GM19351 (cell line): ENCODE data around the gene PTGER3.
A peak's percentile ranks its signal among the peaks of the same experiment; 100 is the strongest.

Experiments
- ATAC-seq: cut with Tn5 transposase; IDR thresholded peaks from one replicate; pipeline ENCODE4 v1.9.1; 2021; ENCODE audit warnings: mild to moderate bottlenecking, moderate library complexity; ENCODE audit not compliant: unreplicated experiment

PTGER3 gene

DNA sequence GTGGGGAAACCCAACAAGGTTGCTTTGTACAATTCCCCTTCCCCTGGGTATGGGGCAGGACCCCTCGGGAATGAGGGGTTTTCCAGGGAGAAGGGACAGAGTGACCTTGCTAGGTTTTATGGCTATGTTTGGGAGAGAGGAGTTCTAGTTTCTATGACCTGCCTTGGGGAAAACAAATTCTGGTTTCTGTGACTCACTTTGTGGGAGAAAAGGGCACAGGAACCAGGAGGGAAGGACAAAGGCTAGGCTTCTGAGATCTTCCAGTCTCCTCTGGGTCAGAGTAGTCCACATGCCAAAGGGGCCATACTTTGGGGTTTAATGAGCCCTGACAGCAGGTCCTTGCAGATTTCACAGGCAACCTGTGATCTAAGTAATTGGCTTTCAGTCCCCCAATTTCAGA, 5.5 kb upstream of the PTGER3 start:
- no peak for ATAC-seq

DNA sequence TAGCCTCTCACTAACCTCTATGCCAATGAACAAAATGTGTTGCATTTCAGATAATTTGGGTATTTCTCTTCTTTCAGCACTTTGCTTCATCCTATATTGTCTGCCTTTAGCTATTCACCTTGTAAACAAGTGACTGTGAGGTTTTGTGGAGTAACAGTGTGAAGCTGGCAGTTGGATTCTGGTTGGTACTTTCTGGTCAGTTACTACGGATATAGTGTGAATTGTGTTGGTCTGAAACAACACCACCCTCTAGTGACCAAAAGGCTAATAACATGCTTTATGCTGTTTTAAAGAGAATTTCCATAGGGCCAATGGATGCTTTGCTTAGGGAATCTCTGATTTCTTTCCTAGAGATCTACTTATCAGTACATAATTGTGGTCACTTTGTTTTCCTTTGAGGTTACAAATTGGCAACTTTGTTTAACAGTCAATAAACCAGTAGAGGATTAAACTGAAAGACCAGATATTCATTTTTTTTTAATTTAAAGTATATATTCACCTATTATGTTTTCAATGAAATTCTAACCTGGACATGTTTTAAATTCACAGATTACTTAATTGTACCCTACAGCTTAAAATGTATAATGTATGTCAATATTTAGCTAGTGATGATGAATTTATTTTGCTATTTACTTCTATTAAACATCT, 2.5 kb upstream of the PTGER3 start:
- peak; percentile 62 for ATAC-seq

DNA sequence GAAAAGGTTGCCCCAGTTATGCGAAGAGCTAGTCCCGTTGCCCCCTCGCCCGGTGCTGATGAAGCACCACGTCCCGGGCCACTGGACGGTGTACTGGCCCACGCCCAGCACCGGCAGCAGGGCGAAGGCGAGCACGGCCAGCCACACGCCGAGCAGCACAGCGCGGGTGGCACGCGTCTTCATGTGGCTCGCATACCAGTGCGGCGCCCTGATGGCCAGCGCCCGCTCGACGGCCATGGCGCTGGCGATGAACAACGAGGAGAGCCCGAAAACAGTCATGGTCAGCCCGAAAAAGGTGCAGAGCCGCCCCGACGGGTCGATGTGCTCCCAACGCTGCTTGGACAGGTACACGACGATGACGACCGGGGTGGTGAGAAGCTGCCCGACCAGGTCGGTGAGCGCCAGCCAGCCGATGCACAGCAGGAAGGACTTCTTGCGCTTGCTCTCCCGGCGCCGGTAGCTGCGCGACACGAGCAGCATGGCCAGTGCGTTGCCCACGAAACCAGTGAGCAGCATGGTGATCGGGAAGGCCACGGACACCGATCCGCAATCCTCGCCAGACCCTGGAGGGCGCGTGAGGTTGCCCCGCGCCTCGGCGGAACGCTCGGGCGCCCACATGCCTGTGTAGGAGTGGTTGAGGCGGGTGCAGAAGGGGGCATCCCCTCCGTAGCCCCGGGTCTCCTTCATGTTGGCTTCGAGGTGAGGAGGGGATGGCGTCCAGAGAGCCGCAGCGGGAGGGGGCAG, 553 bp downstream of the PTGER3 start:
- ATAC-seq = peak; percentile 18

DNA sequence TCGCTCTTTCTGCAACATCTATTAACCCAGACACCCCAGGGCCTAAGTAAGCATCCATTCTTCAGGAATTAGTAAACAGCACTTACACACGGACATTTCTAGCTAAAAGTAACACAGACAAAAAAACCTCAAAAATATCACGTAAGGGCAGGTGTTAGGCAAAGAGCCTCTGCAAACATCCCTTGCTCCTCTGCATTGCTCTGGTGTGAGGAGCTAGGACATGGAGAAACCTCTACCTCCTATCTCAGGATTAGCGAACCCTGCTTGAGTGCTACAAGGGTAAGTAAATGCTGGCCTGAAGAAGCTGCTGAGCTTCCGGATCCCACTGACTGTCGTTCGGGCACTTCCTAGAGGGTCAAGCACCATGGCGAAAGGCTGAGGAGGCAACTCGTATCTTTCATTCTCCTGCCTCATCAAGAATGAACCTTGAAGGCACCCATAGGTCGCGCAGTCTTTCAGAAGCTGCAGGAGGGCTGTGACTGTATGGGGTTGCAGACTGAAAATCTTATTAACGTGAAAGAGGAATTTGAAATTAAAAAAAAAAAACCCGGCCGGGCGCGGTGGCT, 2.1 kb downstream of the PTGER3 start:
- ATAC-seq = no peak

DNA sequence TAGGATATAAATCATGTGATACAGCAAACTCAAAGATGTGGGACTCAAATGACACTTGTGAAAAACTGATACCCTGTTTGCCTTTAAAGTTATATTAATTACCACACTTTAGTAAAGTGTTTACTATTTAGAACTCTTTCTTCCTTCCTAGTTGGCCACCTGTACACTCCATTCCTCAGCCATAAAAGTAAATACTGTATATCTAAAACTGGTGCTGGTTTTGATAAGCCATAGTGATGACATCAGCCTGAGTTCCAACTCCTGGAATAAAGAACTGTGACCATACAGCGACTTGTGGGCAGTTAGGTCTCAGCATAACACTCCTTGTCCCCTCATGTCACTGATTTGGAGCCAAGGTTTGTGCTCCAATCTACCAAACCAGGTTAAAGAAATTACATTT, 2.8 kb downstream of the PTGER3 start:
- ATAC-seq = no peak

DNA sequence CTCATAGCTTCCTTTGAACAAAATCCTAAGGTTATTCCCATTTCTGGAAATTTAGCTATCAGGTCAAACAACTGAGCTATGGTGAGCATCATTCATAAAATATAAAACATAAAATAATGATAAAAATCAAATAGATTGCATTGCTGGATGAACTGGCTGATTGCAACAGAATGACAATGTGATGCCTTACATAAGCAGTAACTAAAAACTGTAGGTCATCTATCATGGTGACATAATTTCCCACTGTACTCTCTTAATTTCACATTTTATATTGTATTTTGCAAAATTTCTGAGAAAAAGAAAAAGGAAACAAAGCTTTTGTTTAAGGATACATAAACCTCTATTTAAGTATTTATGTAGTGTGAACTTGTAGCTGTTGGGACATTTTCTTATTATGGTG, 4.6 kb downstream of the PTGER3 start:
- no peak for ATAC-seq

DNA sequence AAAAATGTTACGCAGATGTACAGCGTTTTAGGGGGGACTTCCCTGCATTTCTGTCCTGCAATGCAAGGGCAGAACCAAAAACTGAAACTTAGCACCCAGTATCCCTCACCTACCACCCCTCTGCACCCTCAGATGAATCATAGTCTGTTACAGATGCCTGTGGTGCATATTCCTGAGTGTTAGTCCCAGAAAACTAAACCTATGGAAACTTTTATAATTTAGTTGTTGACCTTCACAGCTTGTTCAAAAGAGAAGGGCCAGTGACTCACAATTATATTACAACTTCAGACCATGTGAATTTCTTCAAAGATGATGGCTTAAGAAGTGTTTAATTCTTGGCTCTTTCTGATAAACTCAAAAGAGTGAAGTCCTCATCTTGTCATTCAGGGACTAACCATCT, 5.8 kb downstream of the PTGER3 start:
- ATAC-seq = no peak

DNA sequence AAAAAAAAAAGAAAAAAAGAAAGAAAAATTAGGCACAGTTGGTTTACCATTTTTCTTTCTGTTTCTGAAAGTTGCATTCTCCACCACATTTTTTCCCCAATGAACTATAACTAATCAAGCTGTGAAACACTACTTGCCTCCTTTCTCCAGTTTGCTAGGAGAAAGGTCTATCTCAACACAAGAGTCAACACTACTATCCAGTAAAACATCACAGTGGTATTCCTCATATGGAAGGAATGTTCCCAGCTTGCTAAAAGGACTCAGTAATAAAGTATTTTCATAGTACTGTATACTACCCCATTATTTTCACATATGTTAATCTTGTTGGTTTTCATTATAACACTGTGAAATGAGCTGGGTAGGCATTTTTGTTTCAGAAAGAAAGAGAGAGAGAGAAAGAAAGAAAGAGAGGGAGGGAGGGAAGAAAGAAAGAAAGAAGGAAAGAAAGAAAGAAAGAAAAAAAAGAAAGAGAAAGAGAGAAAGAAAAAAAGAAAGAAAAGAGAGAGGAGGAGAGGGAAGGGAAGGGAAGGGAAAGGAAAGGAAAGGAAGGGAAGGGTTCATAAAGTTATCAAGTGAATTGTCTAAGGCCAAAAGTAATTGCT, 7.9 kb downstream of the PTGER3 start:
- no peak for ATAC-seq

DNA sequence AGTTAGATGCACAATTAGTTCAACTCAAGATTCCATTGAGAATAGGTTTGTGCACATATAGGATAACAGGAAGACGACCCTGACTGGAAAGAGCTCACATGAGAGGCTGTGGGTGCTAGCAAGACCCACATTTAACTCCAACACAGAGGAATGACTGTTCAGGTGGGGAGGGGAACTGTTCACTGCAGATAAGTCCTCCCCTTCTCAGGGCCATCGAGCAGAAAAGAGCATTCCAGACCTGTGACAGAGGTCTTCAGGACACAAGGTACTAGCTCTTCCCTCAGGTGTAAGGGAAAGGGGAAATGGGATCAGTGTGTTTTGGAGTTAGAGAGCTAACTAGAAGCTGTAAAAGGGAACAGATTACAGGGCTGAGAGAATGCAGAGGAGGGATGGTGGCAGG, 8.7 kb downstream of the PTGER3 start:
- no peak for ATAC-seq

DNA sequence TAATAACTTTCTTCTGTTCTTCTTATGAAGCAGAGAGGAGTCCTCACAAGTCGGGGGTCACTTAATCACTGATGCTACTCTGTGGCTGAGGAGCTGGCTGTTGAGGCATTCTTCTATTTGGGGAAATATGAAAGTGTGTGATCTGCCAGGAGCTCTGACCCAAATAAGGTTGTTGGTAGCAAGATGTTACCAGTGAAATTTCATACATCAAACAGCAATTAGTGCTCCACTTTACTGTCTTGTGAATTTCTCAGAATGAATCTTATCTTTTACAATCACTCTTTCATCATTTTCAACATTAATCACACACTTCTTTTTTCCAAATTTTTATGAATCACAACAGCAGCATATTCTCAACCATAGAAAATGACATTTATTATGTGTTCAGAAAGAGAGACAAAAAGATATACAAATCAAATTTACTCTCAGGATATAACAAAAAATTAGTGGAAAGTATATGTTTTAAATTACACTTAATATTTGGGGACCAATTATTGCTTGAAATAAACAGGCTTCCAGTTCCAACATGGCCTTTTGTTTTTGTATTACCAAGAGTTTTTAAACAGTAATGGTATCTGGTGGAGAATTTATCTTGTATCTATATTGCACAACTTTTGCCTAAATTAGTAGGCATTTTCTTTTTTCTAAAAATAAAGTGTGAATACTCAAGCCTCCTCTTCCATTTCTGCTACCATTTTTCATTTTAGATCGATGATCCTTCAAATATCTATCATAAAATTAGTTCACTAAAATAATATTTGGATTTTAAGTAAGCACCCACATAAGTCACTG, 9.6 kb downstream of the PTGER3 start:
- ATAC-seq = no peak

DNA sequence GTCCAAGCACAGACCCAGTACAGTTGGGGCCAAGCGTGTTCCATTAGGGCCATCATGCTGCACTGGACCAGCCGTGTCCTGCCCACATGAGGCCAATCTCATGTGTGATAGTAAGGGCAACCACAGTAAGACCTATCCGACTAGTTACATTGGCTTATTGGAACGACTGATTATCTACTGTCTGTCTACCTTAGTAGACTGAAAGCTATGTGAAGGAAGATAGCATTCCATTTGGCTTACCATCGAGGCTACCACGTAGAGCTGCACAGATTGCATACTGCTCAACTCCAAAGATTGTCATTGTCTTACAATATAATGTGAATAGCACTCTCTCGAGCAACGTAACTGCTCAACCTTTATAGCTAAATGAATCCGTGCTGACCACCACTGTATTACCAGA, 10.6 kb downstream of the PTGER3 start:
- ATAC-seq = no peak

DNA sequence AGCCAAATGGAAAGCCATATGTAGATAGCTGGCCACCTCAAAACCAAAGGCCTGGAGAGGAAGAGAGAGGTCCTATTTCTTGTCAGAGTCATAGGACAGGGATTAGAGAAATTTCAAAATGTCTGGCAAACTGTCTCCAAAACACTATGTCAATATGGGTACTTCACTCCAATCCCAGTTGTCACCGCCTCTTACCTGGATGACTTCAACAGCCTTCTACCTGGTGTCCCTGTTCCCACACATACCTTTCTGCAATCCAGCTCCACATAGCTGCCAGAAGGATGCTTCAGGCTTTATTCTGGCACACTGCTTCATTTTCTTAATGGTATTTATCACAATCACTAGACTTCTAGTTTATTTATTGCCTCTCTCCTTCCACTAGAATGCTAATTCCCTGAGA, 14.5 kb downstream of the PTGER3 start:
- no peak for ATAC-seq

DNA sequence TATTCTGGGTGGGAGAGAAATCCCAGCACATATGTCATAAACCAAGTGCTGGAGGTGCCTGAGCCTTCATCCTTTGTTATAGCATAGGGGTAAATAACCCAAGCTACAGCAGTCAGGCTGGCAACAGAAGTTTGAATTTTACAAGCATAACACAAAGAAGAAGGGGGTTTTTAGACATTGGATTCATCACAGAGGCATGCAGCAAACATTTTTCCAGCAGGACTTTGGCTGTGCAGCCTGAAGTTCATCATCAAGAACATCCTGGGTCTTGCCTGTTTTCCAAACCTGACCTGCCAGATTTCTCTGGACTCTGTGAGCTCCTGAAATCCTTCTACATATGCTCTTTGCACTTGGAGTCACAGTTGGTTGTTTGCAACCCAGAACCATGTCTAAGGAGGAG, 16.2 kb downstream of the PTGER3 start:
- no peak for ATAC-seq

DNA sequence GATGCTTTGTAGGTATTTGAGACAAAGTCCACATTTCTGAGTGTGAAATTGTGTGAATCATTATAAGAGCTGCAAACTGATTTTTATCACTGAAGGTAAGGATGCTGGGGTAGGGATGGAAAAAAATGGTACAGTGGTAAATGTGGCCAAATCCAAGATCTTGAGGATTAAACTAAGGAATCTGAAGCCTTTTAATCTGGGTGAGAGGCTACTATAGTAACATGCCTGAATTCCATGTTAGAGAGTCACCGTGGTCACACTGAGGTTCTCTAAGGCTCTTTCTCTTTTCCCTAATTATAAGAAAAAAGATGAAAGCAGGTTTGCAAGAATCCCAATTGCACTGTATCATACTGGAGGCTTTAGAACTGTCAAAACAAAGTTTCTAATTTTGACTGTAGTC, 17.6 kb downstream of the PTGER3 start:
- ATAC-seq = no peak

DNA sequence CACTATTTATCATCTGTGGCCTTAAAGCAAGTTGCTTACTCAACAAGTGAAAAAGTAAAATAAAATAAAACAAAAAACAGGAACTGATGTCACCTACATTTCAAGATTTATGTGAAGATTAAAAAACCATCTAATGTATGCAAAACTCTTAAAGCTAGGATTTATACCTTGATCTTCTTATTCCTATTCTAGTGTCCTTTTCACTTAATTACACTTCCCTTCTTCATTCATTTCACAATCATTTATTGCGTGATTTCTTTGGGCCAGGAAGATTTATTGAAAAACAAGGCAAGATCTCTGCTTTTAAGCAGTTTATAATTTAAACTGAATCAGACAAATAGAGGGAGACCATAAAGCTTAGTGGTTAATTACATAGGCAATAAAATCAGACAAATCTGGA, 18.6 kb downstream of the PTGER3 start:
- ATAC-seq = no peak

DNA sequence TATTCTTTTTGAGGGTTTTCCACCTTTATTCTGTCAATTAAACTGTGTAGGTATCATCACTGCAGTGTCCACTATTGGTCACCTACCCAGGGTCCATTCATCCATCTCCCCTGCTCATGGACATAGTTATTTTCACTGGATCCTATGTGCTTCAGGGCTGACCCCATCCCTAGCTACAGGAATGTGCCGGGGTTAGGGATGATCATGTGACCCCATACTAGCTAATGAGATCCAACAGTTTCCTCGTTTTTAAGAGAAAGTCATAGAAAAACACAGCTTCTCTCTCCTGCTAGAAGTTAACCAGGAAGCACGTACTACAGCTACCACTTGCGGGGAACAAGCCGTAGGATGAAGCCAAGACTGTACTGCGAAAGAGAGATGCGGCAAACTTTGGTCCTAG, 19.6 kb downstream of the PTGER3 start:
- no peak for ATAC-seq

DNA sequence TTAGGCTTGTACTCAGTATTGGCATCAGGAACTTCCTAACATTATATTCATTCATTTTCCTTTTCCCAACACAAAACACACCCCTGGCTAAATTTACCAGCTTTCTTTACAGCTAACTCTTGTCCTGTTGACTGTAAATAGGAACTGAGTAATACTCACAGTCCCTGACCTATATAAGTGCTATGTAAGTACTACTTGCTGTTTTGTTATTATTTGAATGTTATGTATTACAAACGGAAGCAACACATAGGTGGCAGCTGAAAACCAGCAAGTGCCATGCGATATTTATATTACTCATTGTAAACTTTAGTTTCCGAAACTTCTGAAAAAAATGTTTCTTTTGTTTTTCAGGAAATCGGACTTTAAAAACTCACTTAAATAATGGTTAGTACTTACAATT, 21.5 kb downstream of the PTGER3 start:
- ATAC-seq = no peak

DNA sequence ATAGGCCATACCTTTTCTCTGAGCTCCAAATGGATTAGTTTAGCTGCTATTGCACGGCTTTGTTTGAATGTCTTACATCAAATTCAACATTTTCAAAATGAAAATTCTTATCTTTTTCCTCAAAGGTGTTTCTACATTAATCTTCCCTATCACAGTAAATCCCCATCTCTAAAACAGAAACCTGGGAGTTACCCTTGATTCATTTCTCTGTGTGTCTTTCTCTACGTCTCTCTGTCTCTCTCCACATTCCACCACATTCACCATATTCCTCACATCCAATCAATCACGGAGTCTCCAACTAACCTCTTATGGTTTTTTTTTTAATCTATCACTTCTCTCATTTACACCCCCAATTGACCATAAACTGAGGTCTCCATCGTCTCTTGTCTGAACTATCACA, 24.1 kb downstream of the PTGER3 start:
- no peak for ATAC-seq

DNA sequence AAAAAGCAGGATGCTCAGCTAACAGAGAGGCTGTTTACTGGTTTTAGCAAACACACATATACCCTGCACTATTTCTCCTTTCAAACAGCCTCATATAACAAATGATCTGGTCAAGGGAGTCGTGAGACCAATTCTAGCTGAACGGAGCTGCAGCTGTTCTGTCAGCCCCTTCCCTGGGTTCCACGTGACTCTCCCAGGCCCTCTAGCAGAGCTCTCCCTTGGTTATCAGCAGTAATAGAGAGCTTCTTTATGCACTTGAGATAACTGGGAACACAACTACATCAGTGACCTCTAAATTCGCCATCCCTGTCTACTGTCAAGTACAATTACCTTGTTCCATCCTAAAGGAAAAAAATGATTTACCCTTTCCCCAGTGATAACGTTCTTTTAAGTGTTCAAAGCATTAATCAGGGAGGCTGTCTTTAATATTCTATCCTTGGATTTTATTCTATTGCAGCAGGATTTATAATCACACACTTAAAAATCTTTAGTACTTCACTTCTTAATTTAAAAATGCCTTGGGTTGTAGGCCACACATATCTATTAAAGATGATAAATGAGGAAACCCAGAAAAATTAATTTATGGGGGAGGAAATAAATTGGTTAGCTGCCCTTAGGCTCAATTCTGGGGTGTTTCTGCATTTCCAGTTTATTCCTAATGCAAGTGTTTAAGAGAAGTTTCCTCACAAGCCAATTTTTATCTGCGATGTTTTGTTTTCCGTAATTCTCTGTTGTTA, 28.2 kb downstream of the PTGER3 start:
- ATAC-seq = no peak

DNA sequence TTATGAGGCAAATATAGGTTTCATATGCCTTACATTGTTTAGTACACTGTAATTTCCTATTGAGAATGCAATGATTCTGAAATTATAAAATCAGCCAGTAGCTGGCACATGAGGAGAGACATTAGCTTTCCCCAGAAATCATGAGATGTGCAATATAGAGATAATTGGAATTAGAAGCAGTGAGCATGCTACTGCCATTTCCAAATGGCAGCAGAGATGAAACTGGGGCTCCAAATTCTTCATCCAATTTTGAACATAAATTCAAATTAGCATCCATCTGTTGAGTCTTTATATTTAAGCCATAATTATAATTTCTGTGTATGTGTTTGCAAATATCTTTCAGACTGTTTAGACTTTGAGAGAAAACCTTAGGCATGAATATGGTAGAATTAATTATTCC, 28.8 kb downstream of the PTGER3 start:
- ATAC-seq = no peak

DNA sequence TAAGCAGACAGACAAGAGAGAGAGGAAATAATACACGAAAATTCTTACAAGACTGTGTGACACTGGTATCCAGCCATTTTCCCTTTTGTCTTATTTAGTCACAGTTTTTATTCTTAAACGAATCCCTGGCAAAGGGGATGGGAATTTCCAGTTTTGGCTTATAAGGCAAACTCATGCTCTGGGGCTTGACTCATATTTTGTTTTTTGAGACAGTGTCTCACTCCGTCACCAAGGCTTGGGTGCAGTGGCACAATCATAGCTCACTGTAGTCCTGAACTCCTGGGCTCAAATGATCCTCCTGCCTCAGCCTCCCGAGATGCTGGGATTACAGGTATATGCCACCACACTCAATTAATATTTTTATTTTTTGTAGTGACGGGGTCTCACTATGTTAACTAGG, 31.9 kb downstream of the PTGER3 start:
- ATAC-seq = no peak
